Measurements from ENCODE around the gene MRPL38. TPM values are rescaled to one million over a fixed set of nuclear protein-coding genes. Genes with fewer than 3 reads are reported as not detected.

MRPL38 gene
- total RNA-seq, 1 experiment from 2014 or later: 33.5 TPM

DNA sequence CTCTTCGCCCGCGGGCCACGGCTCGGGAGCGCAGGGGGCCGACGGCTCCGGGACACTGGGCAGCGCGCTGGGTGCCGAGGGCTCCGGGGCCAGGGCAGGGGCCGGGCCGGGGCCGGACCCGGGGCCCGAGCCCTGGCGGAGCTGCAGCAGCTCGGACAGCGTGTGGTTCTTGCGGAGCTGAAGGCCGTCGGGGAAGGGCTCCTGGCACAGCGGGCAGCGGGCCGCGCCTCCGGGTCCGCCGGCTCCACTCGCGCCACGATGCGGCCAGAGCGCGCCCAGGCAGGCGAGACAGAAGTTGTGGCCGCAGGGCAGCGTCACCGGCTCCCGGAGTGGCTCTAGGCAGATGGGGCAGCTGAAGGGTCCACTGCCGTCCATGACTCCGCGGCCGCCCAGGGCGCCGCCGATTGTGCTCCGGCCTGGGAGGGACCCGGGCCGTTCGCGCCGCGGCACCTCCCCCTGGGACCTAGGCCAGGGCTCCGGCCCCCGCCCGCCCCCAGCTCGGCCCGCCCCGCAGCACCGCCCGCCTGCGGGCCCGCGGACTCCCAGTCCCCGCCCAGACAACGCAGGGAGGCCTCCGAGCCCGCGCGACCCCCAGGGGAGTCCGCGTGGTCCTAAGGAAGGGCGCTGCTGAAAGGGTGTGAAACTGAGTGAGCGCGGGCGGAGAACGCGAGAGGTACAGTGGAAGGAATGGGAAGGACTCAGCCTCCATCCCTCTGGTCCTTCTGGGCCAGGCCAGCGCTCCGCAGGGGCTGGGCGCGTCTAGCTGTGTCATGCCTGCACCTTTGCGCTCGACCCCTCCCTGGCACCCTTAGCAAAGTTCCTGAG is 26.3 kb downstream of the MRPL38 start, which contains the start of gene TRIM47:
Gene TRIM47 (minus strand): TSS at position 408 of the 825 bp plus-strand sequence. CDS start 33 bp downstream, at position 375.
- no peak for DNase-seq
- H3K36me3 ChIP-seq (ENCODE audit: insufficient read depth, low read length): no peaks in the 10 kb centered on the region
- H2AFZ ChIP-seq (ENCODE audit: low read length): peak within 1 kb of the TSS; percentile 98
- H3K4me1 ChIP-seq (ENCODE audit: low read length): peaks cover 31% of the 10 kb centered on the region
- H3K4me3 ChIP-seq (ENCODE audit: low read length): peak within 1 kb of the TSS; percentile 84
- no peaks in the 10 kb centered on the region for H3K27me3 ChIP-seq (ENCODE audit: low read length)
- no peaks in the 10 kb centered on the region for H3K9me3 ChIP-seq (ENCODE audit: low read length)
- H3K79me2 ChIP-seq (ENCODE audit: low read length): no peaks in the 10 kb centered on the region
- H3K27ac ChIP-seq (ENCODE audit: low read length): peak within 1 kb of the TSS; percentile 82
- H3K9ac ChIP-seq (ENCODE audit: low read length): peak within 1 kb of the TSS; percentile 87
- H4K20me1 ChIP-seq (ENCODE audit: insufficient read depth, low read depth, low read length): no peaks in the 10 kb centered on the region
- no peaks in the 10 kb centered on the region for H3K9me2 ChIP-seq (replicated peaks; ENCODE audit: insufficient read depth, low read length)
- peak within 1 kb of the TSS; percentile 96 for H3K4me2 ChIP-seq (ENCODE audit: low read depth, low read length, poor library complexity, severe bottlenecking)

DNA sequence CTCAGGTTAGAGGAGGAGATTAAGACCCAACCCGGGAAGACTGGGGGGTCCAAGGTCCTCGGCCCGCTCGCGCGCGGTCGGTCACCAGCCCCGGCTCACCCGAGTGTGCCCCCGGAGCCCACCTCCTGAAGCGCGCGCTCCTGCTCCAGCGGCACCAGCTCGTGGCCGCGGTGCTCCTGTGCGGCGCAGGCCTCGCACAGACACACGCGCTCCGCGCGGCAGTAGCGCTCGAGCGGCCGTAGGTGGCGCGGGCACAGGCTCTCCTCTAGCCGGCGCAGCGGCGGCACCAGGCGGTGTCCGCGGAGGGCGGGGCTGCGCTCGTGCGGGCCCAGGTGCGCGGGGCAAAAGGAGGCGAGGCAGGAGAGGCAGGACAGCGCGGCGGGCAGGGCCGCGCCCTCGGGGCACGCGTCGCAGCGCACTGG is 26.9 kb downstream of the MRPL38 start:
- DNase-seq: peak; percentile 91
- Histone ChIP-seq H3K9me3 (ENCODE audit: low read length) (no peaks in the 10 kb centered on the region), H3K9ac (ENCODE audit: low read length) (peak overlapping the region; percentile 87), H4K20me1 (ENCODE audit: insufficient read depth, low read depth, low read length) (no peaks in the 10 kb centered on the region), H2AFZ (ENCODE audit: low read length) (peak overlapping the region; percentile 98), H3K9me2 (replicated peaks; ENCODE audit: insufficient read depth, low read length) (no peaks in the 10 kb centered on the region), H3K4me2 (ENCODE audit: low read depth, low read length, poor library complexity, severe bottlenecking) (peak overlapping the region; percentile 96), H3K4me1 (ENCODE audit: low read length) (peaks cover 31% of the 10 kb centered on the region), H3K79me2 (ENCODE audit: low read length) (no peaks in the 10 kb centered on the region), H3K4me3 (ENCODE audit: low read length) (peak overlapping the region; percentile 84), H3K27me3 (ENCODE audit: low read length) (no peaks in the 10 kb centered on the region), H3K36me3 (ENCODE audit: insufficient read depth, low read length) (no peaks in the 10 kb centered on the region), H3K27ac (ENCODE audit: low read length) (peak overlapping the region; percentile 82)

DNA sequence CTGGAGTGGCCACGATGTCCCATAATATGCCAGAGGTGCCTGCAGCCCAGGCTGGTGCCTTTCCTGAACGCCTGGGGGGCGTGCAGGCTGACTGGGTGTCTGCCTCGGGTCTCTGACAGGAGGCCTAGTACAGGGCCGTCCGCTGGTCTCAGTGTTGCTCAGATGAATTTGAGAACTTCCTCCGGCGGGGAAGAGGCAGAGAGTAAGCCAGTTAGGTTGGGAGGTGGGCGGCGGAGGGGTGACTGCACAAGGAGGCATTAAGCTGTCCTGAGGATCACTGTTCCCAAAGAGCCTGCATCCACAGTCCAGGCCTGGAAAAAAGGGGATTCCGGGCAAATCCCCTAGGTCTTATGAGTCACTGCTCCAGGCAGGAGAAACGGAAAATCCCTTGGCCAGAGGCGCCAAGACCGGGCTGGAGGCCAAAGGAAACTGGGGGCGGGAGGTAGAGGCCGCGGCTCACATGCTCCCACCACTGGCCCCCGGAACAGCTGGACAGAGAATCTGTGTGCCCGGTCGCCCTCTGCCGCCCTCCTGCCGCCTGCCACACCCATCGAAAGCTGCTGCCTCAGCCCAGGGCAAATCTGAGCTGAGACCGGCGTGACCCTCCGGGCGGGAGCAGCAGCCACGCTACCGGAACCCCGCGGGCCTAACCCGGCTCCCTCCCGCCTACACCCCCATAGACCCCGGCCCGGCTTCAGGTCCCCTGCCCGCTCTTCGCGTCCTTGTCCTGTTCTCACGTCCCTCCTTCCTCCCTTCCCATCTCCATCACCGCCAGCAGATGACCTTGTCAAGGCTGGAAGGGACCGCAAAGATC is 27.5 kb downstream of the MRPL38 start:
- Histone ChIP-seq H3K9me3 (ENCODE audit: low read length) (no peaks in the 10 kb centered on the region), H2AFZ (ENCODE audit: low read length) (peak overlapping the region; percentile 98), H3K79me2 (ENCODE audit: low read length) (no peaks in the 10 kb centered on the region), H3K4me1 (ENCODE audit: low read length) (peaks cover 31% of the 10 kb centered on the region), H3K36me3 (ENCODE audit: insufficient read depth, low read length) (no peaks in the 10 kb centered on the region), H3K9me2 (replicated peaks; ENCODE audit: insufficient read depth, low read length) (no peaks in the 10 kb centered on the region), H3K27ac (ENCODE audit: low read length) (peak overlapping the region; percentile 82), H3K27me3 (ENCODE audit: low read length) (no peaks in the 10 kb centered on the region), H3K4me3 (ENCODE audit: low read length) (peak overlapping the region; percentile 84), H4K20me1 (ENCODE audit: insufficient read depth, low read depth, low read length) (no peaks in the 10 kb centered on the region), H3K4me2 (ENCODE audit: low read depth, low read length, poor library complexity, severe bottlenecking) (peak overlapping the region; percentile 96), H3K9ac (ENCODE audit: low read length) (peak overlapping the region; percentile 87)
- DNase-seq: peak; percentile 88

DNA sequence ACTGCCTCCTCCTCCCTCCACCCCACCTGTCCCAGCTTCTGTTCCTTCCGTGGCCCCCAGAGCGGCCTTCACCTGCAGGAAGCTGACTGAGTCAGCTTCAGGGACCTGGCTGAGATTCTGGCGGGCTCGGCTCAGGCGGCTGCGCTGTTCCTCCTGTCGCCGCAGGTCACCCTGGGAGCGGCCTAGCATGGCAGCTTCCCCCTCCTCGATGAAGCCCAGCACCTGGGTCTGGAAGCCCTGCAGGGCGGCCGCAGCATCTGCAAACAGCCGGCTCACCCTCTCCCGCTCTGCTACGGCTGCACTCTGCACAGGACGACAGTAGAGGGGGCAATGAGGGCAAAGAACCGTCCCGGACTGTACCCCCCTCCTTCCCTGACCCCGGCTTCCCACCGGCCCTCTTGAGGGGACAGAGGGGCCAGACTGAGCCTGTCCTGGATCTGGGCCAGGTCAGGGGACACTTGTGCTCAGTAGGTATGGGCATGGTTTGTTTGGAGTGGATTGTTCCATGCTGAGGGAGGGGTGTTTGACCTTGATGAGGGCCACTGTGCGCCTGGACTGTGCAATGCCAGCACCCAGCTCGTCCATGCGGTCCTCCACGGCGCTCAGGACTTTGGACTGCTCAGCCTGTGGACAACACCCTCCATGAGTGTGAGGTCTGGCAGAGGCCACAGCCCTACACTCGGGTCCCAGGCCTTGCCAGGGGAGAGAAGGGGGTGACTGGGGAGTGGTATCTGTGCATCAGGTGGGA is 28.3 kb downstream of the MRPL38 start:
- no peaks in the 10 kb centered on the region for H4K20me1 ChIP-seq (ENCODE audit: insufficient read depth, low read depth, low read length)
- no peaks in the 10 kb centered on the region for H3K9me3 ChIP-seq (ENCODE audit: low read length)
- H3K36me3 ChIP-seq (ENCODE audit: insufficient read depth, low read length): no peaks in the 10 kb centered on the region
- H3K4me2 ChIP-seq (ENCODE audit: low read depth, low read length, poor library complexity, severe bottlenecking): peak overlapping the region; percentile 96
- peak; percentile 91 for DNase-seq
- no peaks in the 10 kb centered on the region for H3K9me2 ChIP-seq (replicated peaks; ENCODE audit: insufficient read depth, low read length)
- H3K79me2 ChIP-seq (ENCODE audit: low read length): no peaks in the 10 kb centered on the region
- peak overlapping the region; percentile 82 for H3K27ac ChIP-seq (ENCODE audit: low read length)
- peak overlapping the region; percentile 87 for H3K9ac ChIP-seq (ENCODE audit: low read length)
- H3K4me3 ChIP-seq (ENCODE audit: low read length): peak overlapping the region; percentile 84
- H2AFZ ChIP-seq (ENCODE audit: low read length): peak overlapping the region; percentile 98
- no peaks in the 10 kb centered on the region for H3K27me3 ChIP-seq (ENCODE audit: low read length)
- H3K4me1 ChIP-seq (ENCODE audit: low read length): peaks cover 31% of the 10 kb centered on the region

DNA sequence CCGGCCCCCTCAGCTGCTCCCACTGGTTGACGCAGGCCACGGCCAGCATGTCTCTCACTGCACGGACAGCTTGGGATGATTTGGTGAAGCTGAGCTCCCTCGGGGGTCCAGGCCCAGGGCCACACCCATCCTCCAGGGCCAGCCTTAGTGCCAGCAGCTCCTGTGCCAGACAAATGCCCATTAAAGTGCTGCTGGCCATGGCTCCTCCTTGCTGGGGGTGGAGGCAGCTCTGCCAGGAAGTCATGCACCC is 28.8 kb downstream of the MRPL38 start:
- no peaks in the 10 kb centered on the region for H3K36me3 ChIP-seq (ENCODE audit: insufficient read depth, low read length)
- H3K27ac ChIP-seq (ENCODE audit: low read length): peak overlapping the region; percentile 82
- H2AFZ ChIP-seq (ENCODE audit: low read length): peak overlapping the region; percentile 98
- peak overlapping the region; percentile 96 for H3K4me2 ChIP-seq (ENCODE audit: low read depth, low read length, poor library complexity, severe bottlenecking)
- peak overlapping the region; percentile 84 for H3K4me3 ChIP-seq (ENCODE audit: low read length)
- H3K9me3 ChIP-seq (ENCODE audit: low read length): no peaks in the 10 kb centered on the region
- H3K4me1 ChIP-seq (ENCODE audit: low read length): peaks cover 31% of the 10 kb centered on the region
- no peaks in the 10 kb centered on the region for H4K20me1 ChIP-seq (ENCODE audit: insufficient read depth, low read depth, low read length)
- peak overlapping the region; percentile 87 for H3K9ac ChIP-seq (ENCODE audit: low read length)
- H3K9me2 ChIP-seq (replicated peaks; ENCODE audit: insufficient read depth, low read length): no peaks in the 10 kb centered on the region
- H3K27me3 ChIP-seq (ENCODE audit: low read length): no peaks in the 10 kb centered on the region
- no peaks in the 10 kb centered on the region for H3K79me2 ChIP-seq (ENCODE audit: low read length)
- no peak for DNase-seq

DNA sequence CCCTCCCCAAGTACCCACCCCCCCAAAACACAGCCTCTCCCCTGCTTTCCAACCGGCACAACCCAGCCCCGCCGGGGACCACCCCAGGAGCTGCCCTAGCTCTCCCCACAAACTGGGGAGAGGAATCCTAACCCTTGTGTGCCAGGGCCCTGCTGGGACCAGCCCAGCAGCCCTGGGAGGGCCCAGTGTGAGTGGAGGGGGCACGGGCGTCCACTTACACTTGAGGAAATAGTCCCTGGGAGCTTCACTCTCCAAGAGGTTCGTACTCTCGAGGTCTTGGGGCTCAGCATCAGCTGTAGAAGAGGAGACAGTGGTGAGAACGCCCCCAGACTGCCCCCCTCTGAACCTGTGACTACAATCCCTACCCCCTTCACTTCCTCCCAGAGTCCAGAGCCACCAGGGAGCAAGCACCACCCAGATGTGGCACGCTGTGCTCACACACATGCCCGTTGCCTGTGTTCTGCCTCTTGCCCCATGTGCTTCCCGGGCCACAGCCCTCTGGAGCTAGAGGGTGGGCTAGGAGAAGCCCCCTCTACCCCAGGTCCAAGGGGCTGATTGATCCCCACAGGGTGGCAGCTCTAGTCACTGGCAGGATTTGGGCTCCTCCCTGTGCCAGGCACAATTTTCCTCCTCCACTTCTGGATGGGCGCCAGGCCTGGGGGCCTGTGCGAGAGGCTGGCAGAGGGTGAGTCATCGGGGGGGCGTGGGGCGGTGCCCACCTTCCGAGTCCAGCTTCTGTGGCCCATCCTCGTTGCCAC is 29.3 kb downstream of the MRPL38 start:
- Histone ChIP-seq H3K79me2 (ENCODE audit: low read length) (no peaks in the 10 kb centered on the region), H3K9me2 (replicated peaks; ENCODE audit: insufficient read depth, low read length) (no peaks in the 10 kb centered on the region), H3K9me3 (ENCODE audit: low read length) (no peaks in the 10 kb centered on the region), H4K20me1 (ENCODE audit: insufficient read depth, low read depth, low read length) (no peaks in the 10 kb centered on the region), H2AFZ (ENCODE audit: low read length) (peak overlapping the region; percentile 98), H3K4me3 (ENCODE audit: low read length) (peak overlapping the region; percentile 84), H3K9ac (ENCODE audit: low read length) (peak overlapping the region; percentile 87), H3K36me3 (ENCODE audit: insufficient read depth, low read length) (no peaks in the 10 kb centered on the region), H3K27ac (ENCODE audit: low read length) (peak overlapping the region; percentile 82), H3K4me2 (ENCODE audit: low read depth, low read length, poor library complexity, severe bottlenecking) (peak overlapping the region; percentile 96), H3K4me1 (ENCODE audit: low read length) (peaks cover 31% of the 10 kb centered on the region), H3K27me3 (ENCODE audit: low read length) (no peaks in the 10 kb centered on the region)
- DNase-seq: no peak

DNA sequence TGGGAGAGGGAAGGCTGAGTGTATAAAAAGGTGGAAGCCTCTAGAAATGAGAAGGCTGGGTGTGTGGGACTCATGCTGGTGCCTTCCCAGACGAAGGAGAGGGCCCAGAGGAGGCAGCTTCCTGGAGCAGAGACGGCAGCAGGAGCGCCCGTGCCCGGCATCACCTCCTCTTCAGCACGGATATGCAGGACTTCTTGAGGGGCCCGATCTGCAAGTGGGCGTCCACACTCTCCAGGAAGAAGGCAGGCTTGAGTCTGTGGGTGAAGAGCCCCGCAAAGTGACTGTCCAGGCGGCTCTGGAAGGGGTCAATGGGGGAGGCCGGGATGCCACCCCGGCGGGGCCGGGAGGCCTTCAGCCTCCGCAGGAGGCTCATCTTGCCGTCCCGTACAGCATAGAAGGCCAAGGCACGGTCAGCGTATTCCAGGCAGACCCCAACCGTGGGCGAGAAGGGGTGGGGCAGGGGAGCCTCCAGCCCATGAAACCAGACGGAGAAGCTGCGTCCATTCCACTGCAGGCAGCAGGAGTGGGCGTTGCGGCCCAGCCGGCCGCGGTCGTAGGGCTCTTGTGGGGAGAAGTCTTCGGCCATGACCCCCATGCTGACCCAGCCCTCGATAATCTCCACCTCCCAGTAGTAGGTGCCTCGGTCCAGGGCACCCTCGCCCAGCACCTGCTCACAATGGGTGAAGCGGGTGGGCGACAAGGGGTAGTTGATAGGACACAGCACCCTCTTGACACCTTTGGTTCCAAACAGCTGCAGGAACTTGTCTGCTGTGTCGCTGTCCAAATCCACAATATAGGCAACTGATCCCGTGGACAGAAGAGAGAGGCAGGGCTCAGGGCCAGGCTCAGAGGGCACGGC is 30.1 kb downstream of the MRPL38 start:
- DNase-seq: no peak
- H3K4me2 ChIP-seq (ENCODE audit: low read depth, low read length, poor library complexity, severe bottlenecking): no peak overlapping the region
- no peaks in the 10 kb centered on the region for H3K9me3 ChIP-seq (ENCODE audit: low read length)
- peaks cover 31% of the 10 kb centered on the region for H3K4me1 ChIP-seq (ENCODE audit: low read length)
- no peaks in the 10 kb centered on the region for H3K27me3 ChIP-seq (ENCODE audit: low read length)
- no peaks in the 10 kb centered on the region for H3K9me2 ChIP-seq (replicated peaks; ENCODE audit: insufficient read depth, low read length)
- no peak overlapping the region for H3K27ac ChIP-seq (ENCODE audit: low read length)
- H3K9ac ChIP-seq (ENCODE audit: low read length): no peak overlapping the region
- H3K79me2 ChIP-seq (ENCODE audit: low read length): no peaks in the 10 kb centered on the region
- H3K36me3 ChIP-seq (ENCODE audit: insufficient read depth, low read length): no peaks in the 10 kb centered on the region
- no peaks in the 10 kb centered on the region for H4K20me1 ChIP-seq (ENCODE audit: insufficient read depth, low read depth, low read length)
- H2AFZ ChIP-seq (ENCODE audit: low read length): no peak overlapping the region
- H3K4me3 ChIP-seq (ENCODE audit: low read length): no peak overlapping the region
